ENCODE results near the gene SLFN12L.

DNA sequence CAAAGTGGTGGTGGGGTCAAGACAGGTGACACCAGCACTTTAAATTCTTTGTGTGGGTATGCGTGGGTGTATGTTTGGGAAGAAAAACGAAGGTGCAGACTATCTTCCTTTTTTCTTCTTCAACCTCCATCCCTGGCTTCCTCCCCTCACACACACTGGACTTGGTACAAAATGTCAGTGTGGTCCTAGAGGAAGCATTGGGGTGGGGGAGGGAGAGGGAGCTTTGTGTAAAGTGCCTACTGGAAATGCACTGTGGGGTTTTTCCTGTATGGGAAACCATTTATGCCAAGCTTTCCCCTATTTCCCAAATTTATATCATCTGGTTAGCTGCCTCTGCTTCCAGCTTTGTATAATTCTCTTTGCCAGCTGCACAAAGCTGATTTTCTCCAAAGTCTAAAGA is 44.4 kb downstream of the SLFN12L start:
- no peak for TF ChIP-seq POLR2A (IDR thresholded peaks at IDR 0.05)
- TF ChIP-seq, protein P1, sequence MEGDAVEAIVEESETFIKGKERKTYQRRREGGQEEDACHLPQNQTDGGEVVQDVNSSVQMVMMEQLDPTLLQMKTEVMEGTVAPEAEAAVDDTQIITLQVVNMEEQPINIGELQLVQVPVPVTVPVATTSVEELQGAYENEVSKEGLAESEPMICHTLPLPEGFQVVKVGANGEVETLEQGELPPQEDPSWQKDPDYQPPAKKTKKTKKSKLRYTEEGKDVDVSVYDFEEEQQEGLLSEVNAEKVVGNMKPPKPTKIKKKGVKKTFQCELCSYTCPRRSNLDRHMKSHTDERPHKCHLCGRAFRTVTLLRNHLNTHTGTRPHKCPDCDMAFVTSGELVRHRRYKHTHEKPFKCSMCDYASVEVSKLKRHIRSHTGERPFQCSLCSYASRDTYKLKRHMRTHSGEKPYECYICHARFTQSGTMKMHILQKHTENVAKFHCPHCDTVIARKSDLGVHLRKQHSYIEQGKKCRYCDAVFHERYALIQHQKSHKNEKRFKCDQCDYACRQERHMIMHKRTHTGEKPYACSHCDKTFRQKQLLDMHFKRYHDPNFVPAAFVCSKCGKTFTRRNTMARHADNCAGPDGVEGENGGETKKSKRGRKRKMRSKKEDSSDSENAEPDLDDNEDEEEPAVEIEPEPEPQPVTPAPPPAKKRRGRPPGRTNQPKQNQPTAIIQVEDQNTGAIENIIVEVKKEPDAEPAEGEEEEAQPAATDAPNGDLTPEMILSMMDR (IDR thresholded peaks at IDR 0.05 in 4 of 5, conservative IDR thresholded peaks at IDR 0.05 in 1 of 5), result no peak
